Kidney tubule cell (primary cell): ENCODE measurements around the gene PLB1.
"Not testable (repeated sequence)": the region's sequence is repeated elsewhere in the genome, so short reads cannot be mapped to it uniquely, and the experiment has no call there.

Experiments
- DNase-seq: peaks from one replicate; pipeline ENCODE4 v3.0.0-alpha.2; 2018; ENCODE audit warnings: low spot score

Gene PLB1

GRCh38 chr2:28648671-28649395 is 153.0 kb downstream of the PLB1 start:
- DNase-seq, result no peak

DNA sequence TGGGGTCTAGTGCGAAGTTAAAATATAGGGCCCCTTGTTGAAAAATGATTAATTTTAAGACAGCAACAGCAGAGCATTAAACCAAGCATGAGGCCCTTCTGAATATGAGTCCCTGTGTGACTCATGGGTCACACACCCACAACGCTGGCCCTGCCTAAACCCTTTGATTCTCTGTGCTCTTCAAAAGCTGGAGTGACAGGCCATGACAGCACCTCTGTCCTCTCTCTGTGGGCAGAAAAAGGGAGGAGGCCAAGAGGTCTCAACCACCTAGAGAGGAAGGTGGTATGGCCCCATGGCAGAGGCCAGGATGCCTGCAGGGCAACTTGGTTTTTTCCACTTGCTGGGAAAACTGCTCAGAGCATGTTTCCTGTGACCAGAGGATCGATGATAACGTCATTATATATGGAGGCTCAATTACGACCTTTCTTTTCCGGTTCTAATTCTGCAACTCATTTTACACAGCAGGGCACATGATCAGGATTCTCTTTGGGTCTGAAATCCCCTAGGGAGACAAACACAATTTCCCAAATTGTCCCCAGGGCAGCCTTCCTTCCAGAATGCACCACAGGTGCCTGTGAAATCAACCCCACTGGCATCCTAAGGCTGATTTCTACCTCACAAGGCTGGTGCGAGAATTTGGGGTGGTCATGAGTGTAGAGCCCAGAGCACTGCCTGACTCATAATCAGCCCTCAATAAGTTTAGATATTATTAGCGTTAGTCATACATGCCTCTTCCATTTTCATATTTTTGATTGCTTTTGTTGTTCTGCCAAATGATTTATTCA is 153.8 kb downstream of the PLB1 start:
- peak; percentile 81 for DNase-seq

GRCh38 chr2:28650266-28650584 is 154.4 kb downstream of the PLB1 start:
- DNase-seq, result no peak

DNA sequence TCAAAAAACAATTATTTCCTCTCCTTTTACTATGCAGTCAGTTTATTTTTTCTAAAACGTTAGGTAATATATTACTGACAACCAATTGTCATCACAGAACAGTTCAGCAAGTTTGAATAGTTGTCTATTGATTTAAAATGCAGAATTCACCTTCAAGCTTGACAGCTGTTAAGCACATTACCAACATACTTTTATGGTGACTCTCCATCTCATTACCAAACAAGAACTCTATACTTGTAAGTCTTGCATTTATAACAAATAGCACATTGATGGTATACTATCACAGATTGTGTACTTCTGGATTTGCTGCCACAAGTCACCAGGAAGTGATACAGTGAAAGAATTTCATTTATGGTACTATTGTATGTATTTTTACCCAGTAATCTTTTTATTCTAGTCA is 156.4 kb downstream of the PLB1 start:
- peak; percentile 72 for DNase-seq

GRCh38 chr2:28653892-28654662 is 158.2 kb downstream of the PLB1 start:
- DNase-seq, result peak; percentile 56

DNA sequence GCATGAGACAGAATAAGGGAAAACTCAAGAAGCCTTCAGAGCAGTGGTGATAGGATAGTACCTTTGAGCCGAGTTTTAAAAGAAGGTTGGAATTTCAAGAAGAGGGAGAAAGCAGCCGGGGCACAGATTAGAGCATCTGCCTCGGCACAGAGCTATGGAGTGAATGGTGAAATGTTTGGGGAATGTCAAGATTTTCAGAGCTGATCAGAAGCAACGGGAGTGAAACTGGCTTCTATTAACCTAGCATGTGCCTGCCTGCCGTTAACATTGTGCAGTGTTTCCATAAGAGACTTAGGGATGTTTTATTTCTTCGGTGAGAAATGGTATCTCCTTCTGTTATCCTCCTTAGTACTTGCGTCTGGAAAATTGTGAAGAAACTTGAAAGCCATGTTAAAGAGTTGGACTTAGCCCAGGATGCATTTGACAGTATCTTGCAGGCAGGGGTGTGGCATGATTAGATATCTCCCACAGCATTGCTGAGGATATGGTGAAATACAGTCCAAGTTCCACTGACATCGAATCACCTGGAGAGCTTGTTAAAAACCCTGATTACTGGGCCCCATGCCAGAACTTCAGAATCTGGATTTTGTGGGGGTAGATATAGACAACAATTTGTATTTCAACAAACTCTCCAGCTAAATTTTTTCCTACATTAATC is 158.9 kb downstream of the PLB1 start:
- DNase-seq, result no peak

- peak; percentile 72 for DNase-seq
Measured at GRCh38 chr2:28656937-28657615, 161.2 kb downstream of the PLB1 start.

GRCh38 chr2:28658369-28658768 is 162.5 kb downstream of the PLB1 start:
- peak; percentile 50 for DNase-seq

GRCh38 chr2:28659127-28659526 is 163.3 kb downstream of the PLB1 start:
- no peak for DNase-seq

DNA sequence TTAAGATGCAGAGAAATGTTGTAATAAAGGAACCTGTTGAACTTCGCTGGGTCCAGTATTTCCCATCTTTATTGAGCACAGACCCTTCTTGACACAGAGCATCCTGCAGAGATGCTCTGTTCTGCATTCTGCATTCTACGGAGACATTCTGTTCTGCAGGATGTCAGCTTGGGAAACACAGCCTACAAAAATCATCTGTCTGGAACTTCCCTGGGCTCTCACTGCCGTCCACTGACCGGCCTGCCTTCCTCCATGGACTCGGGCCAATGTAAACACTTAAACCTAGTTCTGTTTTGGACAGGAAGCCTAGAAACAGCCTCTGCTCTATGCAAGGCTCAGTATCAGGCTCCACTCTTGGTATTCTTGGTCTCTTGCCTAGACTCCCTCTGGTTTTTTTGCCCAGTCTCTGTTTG is 165.7 kb downstream of the PLB1 start:
- peak; percentile 91 for DNase-seq

- no peak for DNase-seq
Measured at GRCh38 chr2:28662044-28662443, 166.2 kb downstream of the PLB1 start.

- DNase-seq, result peak; percentile 95
Measured at GRCh38 chr2:28662468-28663181, 166.8 kb downstream of the PLB1 start.

GRCh38 chr2:28663359-28663758 is 167.5 kb downstream of the PLB1 start:
- DNase-seq, result peak; percentile 85

- no peak for DNase-seq
Measured at GRCh38 chr2:28664120-28664842, 168.4 kb downstream of the PLB1 start.

- no peak for DNase-seq
Measured at GRCh38 chr2:28665041-28665704, 169.3 kb downstream of the PLB1 start.

- DNase-seq, result not testable (repeated sequence)
Measured at GRCh38 chr2:28665811-28666377, 170.0 kb downstream of the PLB1 start.

DNA sequence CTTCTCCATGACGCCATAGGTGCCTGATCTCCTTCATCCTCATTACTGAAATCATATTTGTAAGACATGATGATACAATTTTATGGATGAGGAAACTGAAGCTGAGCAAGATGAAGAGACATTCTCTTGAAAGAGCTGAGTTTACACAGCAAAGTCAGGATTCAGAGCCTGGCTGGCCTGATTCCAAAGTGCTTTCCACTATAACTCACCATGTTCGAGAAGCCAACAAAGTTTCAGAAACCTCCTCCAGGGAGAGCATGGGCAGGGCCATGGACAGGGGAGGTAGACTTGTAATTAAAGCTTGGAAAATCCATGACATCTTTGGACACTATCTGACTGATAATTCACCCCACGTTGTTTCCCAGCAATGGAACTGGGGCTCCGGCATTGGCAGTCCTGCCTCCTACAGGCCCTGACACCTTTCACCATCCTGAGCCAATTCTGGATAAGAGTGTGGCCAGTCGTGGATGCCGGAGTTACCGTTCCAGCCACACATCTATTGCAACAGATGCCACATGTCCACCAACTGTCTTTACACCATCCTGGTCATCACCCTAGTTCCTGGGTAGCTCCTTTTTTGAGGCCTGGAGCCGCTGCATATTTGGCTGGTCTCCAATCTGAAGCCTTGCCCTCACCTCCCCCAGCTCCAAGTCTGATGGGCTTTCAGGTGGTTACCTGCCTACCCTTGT is 170.8 kb downstream of the PLB1 start:
- no peak for DNase-seq

DNA sequence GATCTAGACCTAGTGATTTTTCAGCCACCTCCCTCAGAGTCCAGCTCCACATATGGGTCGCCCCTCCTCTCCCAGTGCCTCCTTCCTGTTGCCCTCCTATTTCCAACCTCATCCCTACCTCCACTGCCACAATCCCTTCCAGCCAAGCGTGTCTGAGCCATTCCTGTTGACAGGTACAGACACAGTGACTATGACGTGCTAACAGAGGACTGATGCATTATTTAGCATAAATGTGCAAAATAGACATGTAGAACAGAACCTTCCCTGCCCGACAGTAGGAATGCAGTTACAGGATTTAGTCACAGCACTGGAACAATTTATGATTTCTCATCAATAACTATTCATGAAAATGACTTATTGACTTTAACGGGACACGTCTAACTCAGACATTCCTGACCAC is 171.4 kb downstream of the PLB1 start:
- DNase-seq, result no peak
